ENCODE results near the gene RCL1. TPM values are rescaled to one million over a fixed set of nuclear protein-coding genes. Genes with fewer than 3 reads are reported as not detected.

Gene RCL1
- polyA plus RNA-seq, 3 donors: 2.2 to 3.0 (median 3.0) TPM

- Histone ChIP-seq H4K20me1 (ENCODE audit: insufficient read depth, low read length) (no peaks in the 10 kb centered on the region), H3K4me1 (ENCODE audit: control insufficient read depth in 1 of 2, insufficient read depth in 2 of 2, low read length in 2 of 2) (no peaks in the 10 kb centered on the region), H3K4me2 (replicated peaks; ENCODE audit: extremely low read depth, low read length, poor library complexity, severe bottlenecking) (no peak overlapping the region), H2AFZ (ENCODE audit: insufficient read depth, low read depth, low read length, poor library complexity, severe bottlenecking) (no peak overlapping the region), H3K36me3 (replicated peaks in 1 of 2; ENCODE audit: control insufficient read depth in 1 of 2, insufficient read depth in 2 of 2, low read length in 2 of 2) (peaks cover 13 to 23% of the 10 kb centered on the region in 2 donors), H3K27me3 (ENCODE audit: control insufficient read depth in 2 of 2, insufficient read depth in 2 of 2, low read length in 2 of 2) (no peaks in the 10 kb centered on the region), H3K9me3 (replicated peaks in 1 of 2; ENCODE audit: control insufficient read depth in 1 of 2, insufficient read depth in 1 of 2, low read length in 2 of 2) (no peaks in the 10 kb centered on the region), H3K79me2 (ENCODE audit: insufficient read depth, low read length) (no peaks in the 10 kb centered on the region), H3K27ac (ENCODE audit: low read depth in 1 of 2, low read length in 2 of 2) (no peak overlapping the region), H3K4me3 (replicated peaks in 1 of 3; ENCODE audit: low read depth in 2 of 3, low read length in 3 of 3) (no peak overlapping the region), H3K9ac (ENCODE audit: insufficient read depth, low read length, poor library complexity, severe bottlenecking) (no peak overlapping the region)
- H3K9me3 Mint-ChIP-seq: peaks cover 0 to 2% (median 0%) of the 10 kb centered on the region in 7 donors
- no CpG with 5 or more reads among the region's 1 CpG for WGBS (ENCODE audit: insufficient coverage)
- peaks cover 10% of the 10 kb centered on the region for H3K4me1 Mint-ChIP-seq
- H3K27ac Mint-ChIP-seq: no peak overlapping the region
- H3K4me3 Mint-ChIP-seq: no peak overlapping the region
- no peaks in the 10 kb centered on the region for H3K27me3 Mint-ChIP-seq (ENCODE audit: low read depth in 3 of 3)
- intact Hi-C loops (cut with micrococcal nuclease): no loop called here
- DNase-seq: no peak
- no peak for TF ChIP-seq CTCF (IDR thresholded peaks at IDR 0.05)
- H3K36me3 Mint-ChIP-seq: peaks cover 29 to 40% of the 10 kb centered on the region in 2 donors
Observed at GRCh38 chr9:4854265-4854590, 61.5 kb downstream of the RCL1 start.

GRCh38 chr9:4855841-4856240, 63.1 kb downstream of the RCL1 start:
- TF ChIP-seq CTCF (IDR thresholded peaks at IDR 0.05): no peak
- Histone ChIP-seq H3K4me2 (replicated peaks; ENCODE audit: extremely low read depth, low read length, poor library complexity, severe bottlenecking) (no peak overlapping the region), H3K27ac (ENCODE audit: low read depth in 1 of 2, low read length in 2 of 2) (no peak overlapping the region), H3K9ac (ENCODE audit: insufficient read depth, low read length, poor library complexity, severe bottlenecking) (no peak overlapping the region), H3K4me1 (ENCODE audit: control insufficient read depth in 1 of 2, insufficient read depth in 2 of 2, low read length in 2 of 2) (no peaks in the 10 kb centered on the region), H3K27me3 (ENCODE audit: control insufficient read depth in 2 of 2, insufficient read depth in 2 of 2, low read length in 2 of 2) (no peaks in the 10 kb centered on the region), H3K36me3 (replicated peaks in 1 of 2; ENCODE audit: control insufficient read depth in 1 of 2, insufficient read depth in 2 of 2, low read length in 2 of 2) (peaks cover 13 to 22% of the 10 kb centered on the region in 2 donors), H2AFZ (ENCODE audit: insufficient read depth, low read depth, low read length, poor library complexity, severe bottlenecking) (no peak overlapping the region), H3K79me2 (ENCODE audit: insufficient read depth, low read length) (no peaks in the 10 kb centered on the region), H4K20me1 (ENCODE audit: insufficient read depth, low read length) (no peaks in the 10 kb centered on the region), H3K9me3 (replicated peaks in 1 of 2; ENCODE audit: control insufficient read depth in 1 of 2, insufficient read depth in 1 of 2, low read length in 2 of 2) (no peaks in the 10 kb centered on the region), H3K4me3 (replicated peaks in 1 of 3; ENCODE audit: low read depth in 2 of 3, low read length in 3 of 3) (no peak overlapping the region)
- H3K9me3 Mint-ChIP-seq: peaks cover 0 to 2% (median 0%) of the 10 kb centered on the region in 7 donors
- no peak overlapping the region for H3K27ac Mint-ChIP-seq
- peaks cover 32 to 39% of the 10 kb centered on the region in 2 donors for H3K36me3 Mint-ChIP-seq
- WGBS (ENCODE audit: insufficient coverage): 100% methylated on average over 2 of the region's 2 CpGs
- H3K4me3 Mint-ChIP-seq: no peak overlapping the region
- peaks cover 6% of the 10 kb centered on the region for H3K4me1 Mint-ChIP-seq
- DNase-seq: no peak
- intact Hi-C loops (cut with micrococcal nuclease): no loop called here
- H3K27me3 Mint-ChIP-seq (ENCODE audit: low read depth in 3 of 3): no peaks in the 10 kb centered on the region
